Hepatocyte (in vitro differentiated cells): Measurements from ENCODE around the gene MSMB. TPM values are rescaled to one million over a fixed set of nuclear protein-coding genes. Genes with fewer than 3 reads are reported as not detected.
"Not testable (repeated sequence)": the region's sequence is repeated elsewhere in the genome, so short reads cannot be mapped to it uniquely, and the experiment has no call there.

Experiments used
- DNase-seq: peaks from one replicate; pipeline ENCODE4 v3.0.0-alpha.2; 2016; ENCODE audit warnings: low spot score
- H2AFZ ChIP-seq: fragments of 200-600 bp; sonication (generic); 2 replicates; pipeline ENCODE4 v1.6.0; 2016; ENCODE audit warnings: antibody characterized with exemption, mild to moderate bottlenecking
- H3K27ac ChIP-seq: fragments of 200-600 bp; sonication (generic); 2 replicates; pipeline ENCODE4 v1.5.1; 2016; ENCODE audit warnings: mild to moderate bottlenecking
- H3K27me3 ChIP-seq: fragments of 200-600 bp; sonication (generic); 2 replicates; pipeline ENCODE4 v1.6.1; 2016
- H3K36me3 ChIP-seq: fragments of 200-600 bp; sonication (generic); replicated peaks from 2 replicates; pipeline ENCODE4 v1.5.1; 2016; ENCODE audit warnings: low read depth; ENCODE audit not compliant: insufficient read depth
- H3K4me1 ChIP-seq: fragments of 200-600 bp; sonication (generic); 2 replicates; pipeline ENCODE4 v1.5.1; 2016; ENCODE audit warnings: mild to moderate bottlenecking, moderate library complexity; ENCODE audit not compliant: insufficient read depth
- H3K4me2 ChIP-seq: fragments of 200-600 bp; sonication (generic); 2 replicates; pipeline ENCODE4 v1.6.0; 2016
- H3K4me3 ChIP-seq: fragments of 200-600 bp; sonication (generic); 2 replicates; pipeline ENCODE4 v1.5.1; 2016; ENCODE audit warnings: mild to moderate bottlenecking
- H3K79me2 ChIP-seq: fragments of 200-600 bp; sonication (generic); 2 replicates; pipeline ENCODE4 v1.6.0; 2017; ENCODE audit warnings: mild to moderate bottlenecking
- H3K9me2 ChIP-seq: fragments of 200-600 bp; sonication (generic); replicated peaks from 2 replicates; pipeline ENCODE4 v1.6.0; 2017; ENCODE audit warnings: mild to moderate bottlenecking; ENCODE audit not compliant: insufficient read depth
- H3K9me3 ChIP-seq: fragments of 200-600 bp; sonication (generic); 2 replicates; pipeline ENCODE4 v1.5.1; 2016; ENCODE audit warnings: low read depth, mild to moderate bottlenecking
- H4K20me1 ChIP-seq: fragments of 200-600 bp; sonication (generic); 2 replicates; pipeline ENCODE4 v1.6.0; 2016; ENCODE audit warnings: mild to moderate bottlenecking; ENCODE audit not compliant: insufficient read depth, poor library complexity, severe bottlenecking
- CTCF ChIP-seq: fragments of 200-600 bp; sonication (generic); IDR thresholded peaks from 2 replicates; pipeline ENCODE4 v1.5.1; 2016; ENCODE audit warnings: antibody characterized with exemption, mild to moderate bottlenecking; ENCODE audit not compliant: poor library complexity
- EZH2 ChIP-seq: fragments of 200-600 bp; sonication (generic); IDR thresholded peaks from 2 replicates; pipeline ENCODE4 v1.6.1; 2016; ENCODE audit warnings: antibody characterized with exemption, mild to moderate bottlenecking, borderline replicate concordance
- EZH2phosphoT487 ChIP-seq: fragments of 200-600 bp; sonication (generic); IDR thresholded peaks from one replicate; pipeline ENCODE4 v1.6.1; 2018; ENCODE audit warnings: antibody characterized with exemption, mild to moderate bottlenecking, low read depth, moderate library complexity; ENCODE audit not compliant: unreplicated experiment, severe bottlenecking
- WGBS: methylation state at CpG from one replicate; pipeline ENCODE4 v1.1.6; 2016; ENCODE audit warnings: low lambda C conversion rate; ENCODE audit errors: missing lambda C conversion rate; 5-methylcytosine and 5-hydroxymethylcytosine counted together
- polyA plus RNA-seq: library from polyadenylated mRNA; unstranded; fragments of >200 nt; fragmentation: Nextera tagmentation; extraction: Ambion mirVana; gene quantifications from 2 replicates; pipeline ENCODE4 v1.2.1, GENCODE V29; 2016
- total RNA-seq: library from RNA; depleted of rRNA; stranded (reverse); fragments of >200 nt; gene quantifications from 2 replicates; pipeline ENCODE4 v1.2.3, GENCODE V29; 2014

The MSMB gene
- total and polyA plus RNA-seq, 2 experiments from 2014 or later: 2.2 to 11.0 TPM

- Histone ChIP-seq H3K4me2 (no peak overlapping the region), H3K4me1 (no peaks in the 10 kb centered on the region), H3K9me2 (no peaks in the 10 kb centered on the region), H3K27ac (no peak overlapping the region), H4K20me1 (no peaks in the 10 kb centered on the region), H2AFZ (no peak overlapping the region), H3K79me2 (no peaks in the 10 kb centered on the region), H3K9me3 (no peaks in the 10 kb centered on the region), H3K36me3 (no peaks in the 10 kb centered on the region), H3K27me3 (no peaks in the 10 kb centered on the region), H3K4me3 (no peak overlapping the region)
- WGBS: 87% methylated on average over 1 of the region's 1 CpG
- DNase-seq: no peak
- TF ChIP-seq EZH2phosphoT487: no peak
- no peak for TF ChIP-seq EZH2
- TF ChIP-seq CTCF: no peak
These were observed 18.3 kb upstream of the MSMB start for GRCh38 chr10:46064269-46064817.

- no peak for TF ChIP-seq EZH2
- no peak for TF ChIP-seq EZH2phosphoT487
- TF ChIP-seq CTCF: no peak
- no peaks in the 10 kb centered on the region for H3K9me3 ChIP-seq
- H3K4me1 ChIP-seq: no peaks in the 10 kb centered on the region
- no peak overlapping the region for H3K4me3 ChIP-seq
- no peaks in the 10 kb centered on the region for H3K79me2 ChIP-seq
- H4K20me1 ChIP-seq: no peaks in the 10 kb centered on the region
- H2AFZ ChIP-seq: no peak overlapping the region
- no peaks in the 10 kb centered on the region for H3K36me3 ChIP-seq
- H3K27ac ChIP-seq: no peak overlapping the region
- no peak for DNase-seq
- no peaks in the 10 kb centered on the region for H3K27me3 ChIP-seq
- H3K9me2 ChIP-seq: no peaks in the 10 kb centered on the region
- 91% methylated on average over 14 of the region's 14 CpGs for WGBS
- H3K4me2 ChIP-seq: no peak overlapping the region
These were observed 16.8 kb upstream of the MSMB start for GRCh38 chr10:46062723-46063428.

GRCh38 chr10:46060706-46061105, 14.6 kb upstream of the MSMB start:
- no peak overlapping the region for H3K4me2 ChIP-seq
- no peaks in the 10 kb centered on the region for H3K27me3 ChIP-seq
- no peak for DNase-seq
- H3K9me2 ChIP-seq: no peaks in the 10 kb centered on the region
- H4K20me1 ChIP-seq: no peaks in the 10 kb centered on the region
- H3K4me3 ChIP-seq: no peak overlapping the region
- no peak overlapping the region for H2AFZ ChIP-seq
- H3K79me2 ChIP-seq: no peaks in the 10 kb centered on the region
- no peak overlapping the region for H3K27ac ChIP-seq
- TF ChIP-seq EZH2phosphoT487: no peak
- no peak for TF ChIP-seq CTCF
- no peak for TF ChIP-seq EZH2
- H3K4me1 ChIP-seq: no peaks in the 10 kb centered on the region
- 96% methylated on average over 3 of the region's 3 CpGs for WGBS
- H3K36me3 ChIP-seq: no peaks in the 10 kb centered on the region
- H3K9me3 ChIP-seq: peaks cover 5% of the 10 kb centered on the region

- not testable (repeated sequence) for H3K79me2 ChIP-seq, H3K36me3 ChIP-seq, H3K9me3 ChIP-seq, H3K4me3 ChIP-seq, H2AFZ ChIP-seq, H3K4me2 ChIP-seq, H3K9me2 ChIP-seq, H3K4me1 ChIP-seq, H3K27me3 ChIP-seq, H3K27ac ChIP-seq, DNase-seq, H4K20me1 ChIP-seq
- 98% methylated on average over 5 of the region's 5 CpGs for WGBS
These were observed 11.9 kb upstream of the MSMB start for GRCh38 chr10:46057927-46058326.
